GM12878 (cell line): ENCODE results near the gene ITIH5.

Experiments
- BACH1 ChIP-seq: fragments of 450-650 bp; IDR thresholded peaks from 2 replicates; pipeline ENCODE4 v1.6.1; 2017; ENCODE audit warnings: mild to moderate bottlenecking, borderline replicate concordance
- EP300 ChIP-seq, 2 experiments: fragments of 150-350 bp in 1 of 2; IDR thresholded peaks; 2 replicates each; pipeline ENCODE4 v1.6.1; 2011 to 2012; ENCODE audit warnings: low read depth in 2 of 2, low read length in 2 of 2, borderline replicate concordance in 1 of 2, improper control_type of control experiment in 1 of 2, inconsistent platforms in 1 of 2; ENCODE audit not compliant: control insufficient read depth in 1 of 2
- GABPA ChIP-seq: IDR thresholded peaks from 2 replicates; pipeline ENCODE4 v1.6.1; 2014; ENCODE audit warnings: antibody characterized with exemption, low read depth, mild to moderate bottlenecking, inconsistent platforms
- MYC ChIP-seq: IDR thresholded peaks from 2 replicates; pipeline ENCODE4 v1.6.1; 2011; ENCODE audit warnings: mild to moderate bottlenecking, low read length, moderate library complexity, inconsistent platforms; ENCODE audit not compliant: insufficient read depth, insufficient replicate concordance, insufficient read length, severe bottlenecking
- NR2C1 ChIP-seq: fragments of 450-650 bp; IDR thresholded peaks from 2 replicates; pipeline ENCODE4 v1.6.1; 2017; ENCODE audit warnings: antibody characterized with exemption, mild to moderate bottlenecking, moderate library complexity
- PAX5 ChIP-seq: IDR thresholded peaks from 2 replicates; pipeline ENCODE4 v1.6.1; 2011; ENCODE audit warnings: low read depth, low read length, borderline replicate concordance
- RCOR1 ChIP-seq: conservative IDR thresholded peaks from 2 replicates; pipeline ENCODE4 v1.6.1; 2012; ENCODE audit warnings: low read depth, low read length, improper control_type of control experiment
- RELA ChIP-seq: fragments of 450-650 bp; IDR thresholded peaks from 2 replicates; pipeline ENCODE4 v1.8.0; 2014; ENCODE audit warnings: borderline replicate concordance; ENCODE audit not compliant: partially characterized antibody
- RFX5 ChIP-seq: IDR thresholded peaks from 2 replicates; pipeline ENCODE4 v1.6.1; 2011; ENCODE audit warnings: low read depth, low read length, improper control_type of control experiment
- SMAD1 ChIP-seq: fragments of 450-650 bp; IDR thresholded peaks from 2 replicates; pipeline ENCODE4 v1.6.1; 2018; ENCODE audit warnings: mild to moderate bottlenecking, low read depth; ENCODE audit not compliant: partially characterized antibody
- TF ChIP-seq, protein P1 (sequence below): IDR thresholded peaks from 2 replicates; pipeline ENCODE4 v1.6.1; 2011; ENCODE audit warnings: borderline replicate concordance, low read depth, mild to moderate bottlenecking, moderate library complexity, low read length; ENCODE audit not compliant: insufficient read depth, poor library complexity, severe bottlenecking
- TF ChIP-seq, protein P2 (sequence below), 3 experiments: IDR thresholded peaks in 2 of 3; conservative IDR thresholded peaks in 1 of 3; 2 replicates each; pipeline ENCODE4 v1.5.1; 2011; ENCODE audit warnings: low read depth in 3 of 3, low read length in 3 of 3, mild to moderate bottlenecking in 3 of 3, control low read depth in 2 of 3, moderate library complexity in 2 of 3, inconsistent platforms in 1 of 3, mixed read lengths in 1 of 3; ENCODE audit not compliant: control insufficient read depth in 2 of 3, insufficient read depth in 1 of 3; ENCODE audit errors: extremely low read depth in 1 of 3

DNA sequence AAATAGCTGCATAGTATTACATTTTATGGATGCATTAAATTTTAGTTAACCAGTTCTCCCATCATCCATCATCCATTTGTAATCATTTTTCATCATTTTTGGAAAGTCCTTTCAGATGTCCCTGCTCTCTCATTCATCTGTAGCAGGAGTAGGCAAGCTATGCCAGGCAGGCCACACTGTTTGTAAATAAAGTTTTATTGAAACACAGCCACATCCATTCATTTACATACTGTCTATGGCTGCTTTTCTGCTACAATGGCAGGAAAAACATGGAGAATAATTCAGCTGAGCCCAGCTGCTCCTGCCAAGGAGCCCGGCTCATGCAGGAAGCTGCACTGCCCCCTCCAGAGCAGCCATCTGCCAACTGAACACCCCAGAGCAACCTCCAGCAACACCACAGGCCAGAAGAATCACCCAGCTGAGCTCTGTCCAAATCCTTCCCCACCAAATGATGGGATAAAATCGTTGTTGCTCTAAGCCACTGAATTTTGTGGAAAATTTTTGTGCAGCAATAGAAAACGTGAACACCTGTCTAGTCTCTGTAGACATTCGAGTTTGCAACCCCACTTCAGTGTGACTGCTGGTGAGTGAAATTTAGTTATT is 19.6 kb downstream of the ITIH5 start:
- no peak for TF ChIP-seq GABPA
- TF ChIP-seq BACH1: no peak
- TF ChIP-seq RCOR1: no peak
- no peak for TF ChIP-seq NR2C1
- TF ChIP-seq EP300 (IDR thresholded peaks at IDR 0.05; ENCODE audit: borderline replicate concordance in 1 of 2, control insufficient read depth in 1 of 2, low read depth in 2 of 2, low read length in 2 of 2): no peak
- TF ChIP-seq MYC: no peak
- no peak for TF ChIP-seq RFX5
- TF ChIP-seq, protein P1, sequence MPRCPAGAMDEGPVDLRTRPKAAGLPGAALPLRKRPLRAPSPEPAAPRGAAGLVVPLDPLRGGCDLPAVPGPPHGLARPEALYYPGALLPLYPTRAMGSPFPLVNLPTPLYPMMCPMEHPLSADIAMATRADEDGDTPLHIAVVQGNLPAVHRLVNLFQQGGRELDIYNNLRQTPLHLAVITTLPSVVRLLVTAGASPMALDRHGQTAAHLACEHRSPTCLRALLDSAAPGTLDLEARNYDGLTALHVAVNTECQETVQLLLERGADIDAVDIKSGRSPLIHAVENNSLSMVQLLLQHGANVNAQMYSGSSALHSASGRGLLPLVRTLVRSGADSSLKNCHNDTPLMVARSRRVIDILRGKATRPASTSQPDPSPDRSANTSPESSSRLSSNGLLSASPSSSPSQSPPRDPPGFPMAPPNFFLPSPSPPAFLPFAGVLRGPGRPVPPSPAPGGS: no peak
- no peak for TF ChIP-seq RELA
- no peak for TF ChIP-seq SMAD1
- TF ChIP-seq, protein P2, sequence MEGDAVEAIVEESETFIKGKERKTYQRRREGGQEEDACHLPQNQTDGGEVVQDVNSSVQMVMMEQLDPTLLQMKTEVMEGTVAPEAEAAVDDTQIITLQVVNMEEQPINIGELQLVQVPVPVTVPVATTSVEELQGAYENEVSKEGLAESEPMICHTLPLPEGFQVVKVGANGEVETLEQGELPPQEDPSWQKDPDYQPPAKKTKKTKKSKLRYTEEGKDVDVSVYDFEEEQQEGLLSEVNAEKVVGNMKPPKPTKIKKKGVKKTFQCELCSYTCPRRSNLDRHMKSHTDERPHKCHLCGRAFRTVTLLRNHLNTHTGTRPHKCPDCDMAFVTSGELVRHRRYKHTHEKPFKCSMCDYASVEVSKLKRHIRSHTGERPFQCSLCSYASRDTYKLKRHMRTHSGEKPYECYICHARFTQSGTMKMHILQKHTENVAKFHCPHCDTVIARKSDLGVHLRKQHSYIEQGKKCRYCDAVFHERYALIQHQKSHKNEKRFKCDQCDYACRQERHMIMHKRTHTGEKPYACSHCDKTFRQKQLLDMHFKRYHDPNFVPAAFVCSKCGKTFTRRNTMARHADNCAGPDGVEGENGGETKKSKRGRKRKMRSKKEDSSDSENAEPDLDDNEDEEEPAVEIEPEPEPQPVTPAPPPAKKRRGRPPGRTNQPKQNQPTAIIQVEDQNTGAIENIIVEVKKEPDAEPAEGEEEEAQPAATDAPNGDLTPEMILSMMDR (IDR thresholded peaks at IDR 0.05 in 2 of 3, conservative IDR thresholded peaks at IDR 0.05 in 1 of 3; ENCODE audit: control insufficient read depth in 2 of 3, extremely low read depth in 1 of 3, insufficient read depth in 1 of 3, low read depth in 3 of 3, low read length in 3 of 3): no peak
- no peak for TF ChIP-seq PAX5
